ENCODE results near the gene LGI4.
"Not testable (repeated sequence)": the region's sequence is repeated elsewhere in the genome, so short reads cannot be mapped to it uniquely, and the experiment has no call there.

Gene LGI4

DNA sequence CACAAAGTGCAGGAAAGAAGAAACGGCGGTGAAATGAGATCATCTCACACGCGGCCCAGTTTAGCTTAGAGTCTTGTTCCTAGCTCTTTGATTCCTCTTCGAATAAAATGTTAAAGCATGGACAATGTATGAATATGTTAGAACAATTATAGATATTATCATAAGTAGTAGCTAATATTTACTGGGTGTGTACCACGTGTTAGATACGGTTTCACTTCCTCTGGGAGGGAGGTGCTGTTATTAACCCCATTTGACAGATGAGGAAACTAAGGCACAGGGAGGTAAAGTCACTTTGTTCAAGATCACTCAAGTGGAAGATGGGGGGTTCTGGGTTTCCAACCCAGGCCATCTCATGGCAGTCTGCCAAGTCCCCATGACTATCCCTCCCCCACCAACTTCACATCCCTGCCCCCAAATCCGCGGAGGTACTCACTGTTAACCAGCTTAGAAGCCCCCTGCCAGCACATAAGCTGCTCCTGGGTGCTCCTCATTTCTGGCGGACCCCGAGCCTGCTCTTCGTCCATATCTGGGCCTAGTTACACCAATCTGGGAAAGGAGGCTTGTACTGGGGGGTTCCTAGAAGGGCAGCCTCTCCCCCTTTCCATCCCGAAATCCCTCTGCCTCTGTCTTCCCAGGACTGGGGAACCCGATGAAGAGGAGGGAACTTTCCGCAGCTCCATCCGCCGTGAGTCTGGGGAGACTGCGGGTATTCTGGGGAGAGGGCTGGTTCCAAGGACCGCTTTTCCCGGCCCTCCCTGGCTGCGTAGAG is 7.2 kb upstream of the LGI4 start:
- DNase-seq: no peak

DNA sequence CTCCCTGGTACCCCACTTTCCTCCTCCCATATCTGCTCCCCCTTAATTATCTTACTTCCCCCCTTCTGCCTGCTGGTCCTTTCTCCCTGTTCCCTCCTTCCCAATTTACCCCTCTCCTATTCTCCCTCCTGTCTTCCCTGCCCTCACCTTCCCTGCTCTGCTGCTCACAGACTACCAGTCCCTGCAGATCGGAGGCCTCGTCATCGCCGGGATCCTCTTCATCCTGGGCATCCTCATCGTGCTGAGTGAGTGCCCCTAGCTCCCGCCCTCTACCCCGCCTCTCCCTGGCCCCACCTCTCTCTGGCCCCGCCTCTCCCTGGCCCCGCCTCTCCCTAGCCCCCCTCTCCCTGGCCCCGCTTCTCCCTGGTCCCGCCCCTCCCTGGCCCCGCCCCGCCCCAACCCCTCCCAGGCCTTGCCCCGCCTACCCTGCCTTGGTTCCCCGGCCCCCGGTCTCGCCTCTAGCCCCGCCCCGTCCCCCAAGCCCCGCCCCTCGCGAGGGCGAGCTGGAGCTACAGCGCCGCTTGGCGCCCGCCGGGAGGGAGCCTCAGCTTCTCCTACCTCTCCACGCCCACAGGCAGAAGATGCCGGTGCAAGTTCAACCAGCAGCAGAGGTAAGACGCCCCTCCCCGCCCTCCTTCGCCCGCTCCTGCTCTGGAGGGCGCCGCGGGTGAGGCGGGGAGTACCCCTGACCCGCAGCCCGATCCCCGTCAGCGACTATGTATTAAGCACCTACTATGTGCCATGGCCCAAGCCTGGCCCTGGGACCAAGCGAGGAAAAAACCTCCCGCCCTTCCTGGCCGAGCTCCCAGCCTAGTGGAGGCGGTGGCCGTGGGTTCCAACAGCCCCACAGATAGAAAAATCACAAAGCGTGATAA is 6.3 kb upstream of the LGI4 start:
- peak; percentile 53 for DNase-seq

DNA sequence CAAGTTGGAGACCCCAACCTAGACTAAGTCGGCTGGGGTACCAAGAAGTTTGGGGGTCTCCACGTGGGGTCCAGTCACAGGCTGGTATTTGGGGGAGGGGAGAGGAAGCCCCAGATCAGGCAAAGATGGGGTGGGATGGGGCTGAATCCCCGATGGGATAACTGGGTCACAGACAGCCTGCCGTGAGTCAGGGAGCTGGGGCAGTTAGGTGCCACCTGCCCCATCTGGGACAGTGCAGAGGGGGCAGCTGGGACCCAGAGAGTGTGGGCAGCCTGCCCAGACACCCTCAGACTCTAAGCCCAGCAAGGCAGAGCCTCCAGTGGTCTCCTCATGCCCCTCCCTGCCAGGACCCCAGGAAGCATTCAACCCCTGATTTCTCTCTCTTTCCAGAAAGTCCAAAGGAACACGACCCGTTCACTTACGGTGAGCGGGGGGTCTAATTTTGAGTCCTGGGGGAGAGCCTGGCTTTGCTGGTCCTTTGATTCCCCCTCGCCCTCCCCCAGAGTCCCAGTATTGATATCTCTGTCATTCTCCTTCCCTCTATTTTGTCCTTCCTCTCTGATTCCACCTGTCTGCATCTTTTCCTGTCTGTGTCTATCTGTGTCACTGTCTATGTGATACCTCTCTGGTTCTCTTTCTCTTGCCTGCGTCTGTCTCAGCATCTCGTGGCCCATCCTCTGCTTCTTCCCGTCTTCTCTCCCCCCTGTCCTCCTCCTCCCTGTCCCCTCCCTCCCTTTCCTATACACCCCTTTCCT is 5.5 kb upstream of the LGI4 start:
- DNase-seq: no peak

DNA sequence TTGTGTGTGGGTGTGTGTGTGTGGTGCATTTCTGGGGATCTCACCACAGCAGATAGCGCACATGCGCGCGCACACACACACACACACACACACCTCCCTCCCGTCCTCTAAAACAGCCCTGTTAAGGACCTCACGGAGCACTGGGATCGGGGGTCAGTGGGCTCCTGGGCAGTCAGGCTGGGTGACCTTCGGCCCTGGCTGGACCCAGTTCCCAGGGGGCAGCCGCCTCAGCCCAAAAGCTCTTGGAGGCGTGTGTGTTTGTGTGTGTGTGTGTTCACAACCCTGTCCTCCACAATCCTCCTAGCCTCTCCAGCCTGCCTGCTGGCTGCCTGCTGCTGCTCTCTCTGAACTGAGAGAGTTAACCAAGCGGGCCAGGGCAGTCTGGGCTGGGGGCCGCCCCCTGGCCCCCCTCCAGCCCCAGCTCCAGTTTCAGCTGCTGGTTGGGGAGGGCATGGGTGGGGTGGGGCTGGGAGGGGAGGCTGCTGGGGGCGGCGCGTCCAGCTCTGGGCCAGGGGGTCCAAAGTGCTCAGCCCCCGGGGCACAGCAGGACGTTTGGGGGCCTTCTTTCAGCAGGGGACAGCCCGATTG is 3.5 kb upstream of the LGI4 start, which contains the start of gene FXYD1:
Gene FXYD1 (plus strand): TSS at position 520 of the 588 bp plus-strand sequence. CDS start 1,256 bp downstream, outside the sequence.
- no peak for DNase-seq

DNA sequence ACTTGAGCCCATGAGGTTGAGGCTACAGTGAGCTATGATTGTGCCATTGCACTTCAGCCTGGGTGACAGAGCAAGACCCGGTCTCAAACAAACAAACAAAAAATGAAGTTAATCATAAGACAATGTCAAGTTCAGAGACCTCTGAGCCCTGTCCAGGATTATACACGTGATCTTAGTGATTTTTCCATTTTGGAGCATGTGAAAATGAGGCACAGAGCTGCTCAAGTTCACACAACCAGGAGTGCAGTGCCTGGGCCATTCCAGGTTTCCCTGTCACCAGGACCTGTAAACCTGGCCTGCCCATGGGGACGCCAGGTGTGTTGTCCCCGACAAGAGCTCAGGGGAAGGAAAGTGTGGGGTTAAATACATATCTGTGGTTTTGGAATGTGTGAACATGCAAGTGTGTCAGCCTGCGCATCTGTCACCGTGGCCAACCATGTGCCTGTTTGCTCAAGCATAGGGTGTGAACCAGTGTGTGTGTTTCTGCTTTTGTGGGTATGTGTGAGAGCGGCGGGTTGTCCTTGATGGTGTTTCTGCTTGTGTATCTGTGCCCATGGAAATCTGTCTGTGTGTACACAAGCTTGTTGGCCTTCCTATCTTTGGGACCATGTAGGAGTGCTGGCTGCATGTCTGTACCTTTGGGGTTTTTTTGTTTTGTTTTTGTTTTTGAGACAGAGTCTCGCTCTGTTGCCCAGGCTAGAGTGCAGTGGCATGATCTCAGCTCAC is 2.3 kb upstream of the LGI4 start:
- no peak for DNase-seq

DNA sequence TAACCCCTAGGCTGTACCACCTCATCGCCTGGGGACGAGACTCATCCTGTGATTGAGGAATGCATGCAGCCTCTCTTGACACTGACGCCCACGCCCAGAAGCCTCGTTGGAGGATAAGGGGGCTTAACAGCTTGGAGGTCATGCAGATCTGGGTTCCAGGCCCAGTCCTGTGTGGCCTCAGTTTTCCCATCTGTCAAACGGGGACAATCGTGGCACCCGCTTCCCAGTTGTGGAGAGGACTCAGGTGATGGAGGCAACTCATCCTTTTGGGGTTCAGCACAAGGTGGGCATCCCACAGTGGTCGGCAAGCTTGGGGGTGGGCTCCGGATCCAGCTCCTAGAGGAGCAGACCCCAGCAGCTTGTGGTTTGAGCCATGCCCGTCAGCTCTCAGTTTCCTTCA is 1.4 kb upstream of the LGI4 start:
- no peak for DNase-seq

DNA sequence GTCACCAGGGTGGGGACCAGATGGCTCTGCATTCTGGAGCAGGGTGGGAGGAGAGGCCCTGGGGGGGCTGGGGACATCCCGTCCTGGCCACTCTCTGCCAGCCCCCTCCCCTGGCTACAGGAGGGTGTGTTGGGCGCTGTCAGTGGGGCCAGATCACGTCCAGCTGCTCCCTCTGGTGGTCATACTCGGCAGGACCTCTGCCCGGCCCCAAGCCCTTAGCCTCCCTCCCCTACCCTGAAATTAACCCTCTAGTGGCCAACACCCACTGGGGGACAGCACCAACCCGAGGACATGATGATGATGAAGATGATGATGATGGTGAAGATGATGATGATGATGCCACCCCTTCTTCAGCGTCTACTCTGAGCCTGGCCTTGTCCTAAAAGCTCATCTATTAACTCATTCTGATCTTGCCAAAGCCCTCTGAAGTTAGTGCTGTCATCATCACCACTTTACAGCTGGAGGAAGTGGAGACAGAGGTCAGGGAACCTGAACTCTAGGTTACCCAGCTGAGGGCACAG is 590 bp upstream of the LGI4 start:
- DNase-seq: peak; percentile 31

DNA sequence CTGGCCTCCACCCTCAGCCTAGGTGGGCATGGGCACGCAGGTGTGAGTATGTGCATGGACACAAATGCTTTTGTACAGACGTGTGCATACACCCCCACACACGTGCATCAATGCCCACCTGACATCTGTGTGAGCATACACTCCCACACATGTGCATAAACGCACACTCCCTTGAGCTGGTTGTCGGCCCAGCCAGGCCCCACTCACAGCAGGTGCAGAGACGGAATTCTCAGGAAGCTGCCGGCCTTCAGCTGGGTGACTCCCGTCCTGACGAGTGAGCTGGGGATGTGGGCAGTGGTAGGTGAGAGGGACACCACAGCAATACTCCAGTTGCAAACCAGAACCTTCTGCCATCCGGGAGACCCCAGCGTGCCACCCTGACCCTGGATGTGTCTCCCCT is 1.0 kb downstream of the LGI4 start:
- no peak for DNase-seq

DNA sequence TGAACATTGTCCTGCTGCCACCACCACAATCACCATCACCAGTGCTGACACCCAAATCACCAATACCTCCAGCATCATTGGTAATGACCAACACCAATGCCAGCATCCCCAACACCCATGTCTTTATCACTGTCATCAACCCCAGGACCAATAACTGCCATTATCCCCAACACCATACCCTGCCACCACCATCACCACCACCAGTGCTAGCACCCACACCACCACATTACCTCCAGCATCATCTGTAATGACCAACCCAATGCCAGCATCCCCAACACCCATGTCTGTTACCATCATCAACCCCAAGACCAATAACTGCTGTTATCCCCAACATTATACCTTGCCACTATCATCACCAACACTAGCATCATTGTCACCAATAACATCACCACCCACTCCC is 2.6 kb downstream of the LGI4 start:
- no peak for DNase-seq

DNA sequence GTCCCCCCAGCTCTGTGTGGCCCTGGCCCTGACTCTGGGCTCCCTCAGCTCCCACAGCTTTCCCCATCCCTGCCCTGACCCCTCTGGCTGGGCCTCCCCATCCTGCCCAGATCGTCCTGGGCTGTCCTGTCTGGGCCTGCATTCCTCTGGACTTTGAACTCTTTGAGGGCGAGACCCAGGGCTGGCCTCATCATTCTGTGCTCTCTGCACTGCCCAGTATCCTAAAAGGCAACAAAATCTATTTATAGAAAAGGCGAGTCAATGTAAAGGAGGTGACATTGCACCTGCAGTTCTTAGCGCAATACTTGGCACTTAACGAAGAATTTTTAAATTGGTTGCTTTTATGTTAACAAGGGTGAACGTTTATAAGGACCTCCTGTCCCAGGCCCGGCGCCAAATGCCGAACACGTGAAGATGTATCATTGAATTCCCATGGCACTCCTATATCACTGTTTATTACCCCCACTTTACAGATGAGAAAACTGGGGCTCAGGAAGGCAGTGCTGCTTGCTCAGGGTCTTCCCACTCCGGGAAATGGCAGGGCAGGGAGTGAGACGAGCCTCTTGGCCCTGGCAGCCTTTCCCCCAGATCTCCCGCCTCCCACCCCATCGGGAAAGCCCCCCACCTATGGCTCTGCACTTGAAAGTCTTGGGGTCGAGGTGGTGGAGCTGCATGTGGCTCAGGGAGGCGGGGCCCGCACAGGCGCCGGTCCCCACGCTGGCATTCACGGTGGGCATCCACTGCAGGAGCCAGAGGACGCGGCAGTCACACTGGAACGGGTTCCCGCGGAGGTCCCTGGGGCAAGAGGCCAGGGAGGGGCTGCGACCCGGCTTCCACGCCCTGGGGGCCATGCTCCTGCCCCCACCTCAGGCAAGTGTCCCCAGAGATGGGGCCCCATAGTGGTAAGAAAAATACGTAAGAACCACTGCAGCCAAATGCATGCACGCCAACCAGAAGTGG is 3.8 kb downstream of the LGI4 start:
- DNase-seq: no peak

DNA sequence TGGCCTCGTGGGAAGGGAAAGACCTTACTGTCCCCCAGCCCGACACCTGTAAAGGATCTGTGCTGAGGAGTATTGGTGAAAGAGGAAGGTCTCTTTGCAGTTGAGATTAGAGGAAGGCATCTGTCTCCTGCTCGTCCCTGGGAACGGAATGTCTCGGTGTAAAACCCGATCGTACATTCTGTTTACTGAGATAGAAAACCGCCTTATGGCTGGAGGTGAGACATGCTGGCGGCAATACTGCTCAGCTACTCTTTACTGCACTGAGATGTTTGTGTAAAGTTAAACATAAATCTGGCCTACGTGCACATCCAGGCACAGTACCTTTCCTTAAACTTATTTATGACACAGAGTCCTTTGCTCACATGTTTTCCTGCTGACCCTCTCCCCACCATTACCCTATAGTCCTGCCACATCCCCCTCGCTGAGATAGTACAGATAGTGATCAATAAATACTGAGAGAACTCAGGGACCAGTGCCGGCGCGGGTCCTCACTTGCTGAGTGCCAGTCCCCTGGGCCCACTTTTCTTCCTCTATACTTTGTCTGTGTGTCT is 5.1 kb downstream of the LGI4 start:
- DNase-seq: not testable (repeated sequence)

DNA sequence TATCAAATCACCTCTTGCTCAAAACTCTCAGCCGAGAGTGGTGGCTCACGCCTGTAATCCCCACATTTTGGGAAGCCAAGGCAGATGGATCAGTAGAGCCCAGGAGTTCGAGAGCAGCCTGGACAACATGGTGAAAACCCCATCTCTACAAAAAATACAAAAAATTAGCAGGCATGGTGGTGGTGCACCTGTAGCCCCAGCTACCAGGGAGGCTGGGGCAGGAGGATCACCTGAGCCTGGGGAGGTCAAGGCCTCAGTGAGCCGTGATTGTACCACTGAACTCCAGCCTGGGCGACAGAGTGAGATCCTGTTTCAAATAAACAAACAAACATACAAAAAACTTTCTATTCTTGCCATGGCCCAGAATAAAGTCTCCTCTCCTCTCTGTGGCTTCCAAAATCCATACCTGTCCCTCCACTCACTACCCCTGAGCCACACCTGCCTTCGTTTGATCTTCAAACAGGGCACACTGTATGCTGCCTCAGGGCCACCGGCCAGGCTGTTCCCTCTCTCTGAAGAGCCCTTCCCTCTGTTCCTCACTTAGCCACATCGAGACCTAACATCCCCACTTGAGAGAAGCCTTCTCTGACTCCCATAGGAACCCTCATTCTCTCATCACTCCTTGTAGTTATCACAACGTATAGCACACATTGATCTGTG is 6.3 kb downstream of the LGI4 start:
- DNase-seq: no peak

DNA sequence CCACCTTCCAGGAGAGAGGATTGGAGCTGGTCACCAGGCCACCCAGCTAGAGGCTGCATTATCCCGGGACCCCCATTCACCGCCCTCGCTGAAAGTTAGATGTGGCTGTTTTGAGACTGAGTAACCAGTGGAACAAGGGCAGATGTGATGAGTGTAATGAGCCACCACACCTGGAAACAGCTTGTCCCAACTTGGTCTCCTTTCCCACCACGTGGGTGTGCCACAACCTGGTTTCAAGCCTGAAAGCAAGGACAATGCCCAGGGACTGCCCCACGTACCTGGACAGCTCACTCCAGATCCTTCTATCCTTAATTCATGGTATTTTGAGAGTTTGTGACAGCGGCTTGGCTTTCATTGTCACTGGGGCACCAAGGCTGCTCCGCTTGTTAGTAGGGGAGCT is 7.0 kb downstream of the LGI4 start:
- DNase-seq: no peak

DNA sequence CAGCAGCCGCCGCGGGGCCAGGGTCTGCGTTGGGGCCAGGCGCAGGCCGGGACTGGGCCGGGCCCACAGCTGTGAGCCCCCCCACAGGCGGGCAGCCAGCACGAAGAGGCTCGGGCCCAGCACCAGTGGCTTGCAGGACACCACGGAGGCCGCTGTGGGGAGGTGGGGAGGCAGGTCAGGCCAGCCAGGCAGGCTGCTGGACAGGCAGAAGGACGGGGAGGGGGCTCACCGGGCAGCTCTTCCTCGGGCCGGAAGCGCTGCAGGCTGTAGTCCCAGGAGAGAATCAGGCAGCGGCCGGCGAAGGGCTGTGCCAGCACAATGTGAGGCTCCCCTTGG is 8.3 kb downstream of the LGI4 start:
- no peak for DNase-seq

DNA sequence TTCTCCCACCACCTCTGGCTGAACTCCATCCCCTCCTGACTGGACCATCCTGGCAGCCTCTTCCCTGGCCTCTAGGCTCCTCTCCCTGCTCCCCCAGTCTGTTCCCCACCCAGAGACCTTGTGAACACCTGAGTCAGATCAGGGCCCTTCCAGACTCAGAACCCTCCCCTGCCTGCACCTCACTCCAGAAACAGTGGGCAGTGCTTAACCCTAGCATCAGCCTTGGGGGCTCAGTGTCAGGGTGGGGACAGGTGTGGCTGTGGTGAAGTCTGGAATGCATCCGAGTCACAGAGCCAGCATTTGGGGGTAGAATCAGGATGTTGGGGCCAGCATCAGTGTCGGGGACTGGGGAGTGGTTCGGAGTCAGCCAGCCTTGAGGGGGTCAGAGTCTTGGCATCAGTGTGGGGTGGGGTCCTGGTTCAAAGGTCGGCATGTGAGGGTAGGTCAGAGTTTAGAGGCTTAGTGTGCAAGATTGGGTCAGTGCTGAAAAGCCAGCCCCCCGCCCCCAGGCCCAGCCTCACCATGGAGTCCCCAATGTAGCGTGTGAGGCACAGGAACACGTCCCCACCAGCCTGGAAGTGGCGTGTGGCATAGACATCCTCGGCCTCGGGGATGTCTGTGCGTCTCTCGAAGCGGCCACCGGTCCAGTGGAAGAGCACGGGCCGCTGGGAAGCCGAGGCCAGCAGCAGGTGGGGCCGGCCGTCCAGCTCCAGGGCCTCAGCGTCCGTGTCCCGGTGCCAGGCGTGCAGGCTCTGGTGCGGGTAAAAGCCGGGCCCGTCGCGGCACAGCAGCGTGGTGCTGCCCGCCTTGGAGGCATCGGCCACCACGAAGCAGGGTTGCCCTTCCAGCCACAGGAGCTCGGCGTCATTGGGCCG is 8.9 kb downstream of the LGI4 start:
- DNase-seq: no peak

DNA sequence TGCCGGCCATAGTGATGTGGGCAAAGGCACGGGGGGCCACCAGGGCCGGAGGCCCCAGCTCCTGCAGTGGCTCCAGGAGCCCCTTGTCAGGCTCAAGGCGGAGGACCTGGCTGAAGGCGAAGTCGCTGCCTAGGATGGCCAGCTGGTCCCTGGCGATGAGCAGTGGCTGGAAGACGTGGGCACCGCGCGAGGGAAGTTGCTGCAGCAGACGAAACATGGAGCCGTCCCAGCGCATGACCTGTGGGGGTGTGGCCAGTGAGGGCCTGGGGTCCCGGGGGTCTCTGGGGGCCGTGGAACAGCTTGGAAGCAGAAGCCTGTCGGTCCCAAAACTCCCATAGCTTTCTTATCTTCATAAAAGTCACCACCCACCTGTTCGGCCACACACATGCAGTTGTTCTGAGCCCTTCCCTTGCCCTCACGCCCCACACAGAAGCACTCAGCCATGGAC is 9.6 kb downstream of the LGI4 start:
- no peak for DNase-seq

DNA sequence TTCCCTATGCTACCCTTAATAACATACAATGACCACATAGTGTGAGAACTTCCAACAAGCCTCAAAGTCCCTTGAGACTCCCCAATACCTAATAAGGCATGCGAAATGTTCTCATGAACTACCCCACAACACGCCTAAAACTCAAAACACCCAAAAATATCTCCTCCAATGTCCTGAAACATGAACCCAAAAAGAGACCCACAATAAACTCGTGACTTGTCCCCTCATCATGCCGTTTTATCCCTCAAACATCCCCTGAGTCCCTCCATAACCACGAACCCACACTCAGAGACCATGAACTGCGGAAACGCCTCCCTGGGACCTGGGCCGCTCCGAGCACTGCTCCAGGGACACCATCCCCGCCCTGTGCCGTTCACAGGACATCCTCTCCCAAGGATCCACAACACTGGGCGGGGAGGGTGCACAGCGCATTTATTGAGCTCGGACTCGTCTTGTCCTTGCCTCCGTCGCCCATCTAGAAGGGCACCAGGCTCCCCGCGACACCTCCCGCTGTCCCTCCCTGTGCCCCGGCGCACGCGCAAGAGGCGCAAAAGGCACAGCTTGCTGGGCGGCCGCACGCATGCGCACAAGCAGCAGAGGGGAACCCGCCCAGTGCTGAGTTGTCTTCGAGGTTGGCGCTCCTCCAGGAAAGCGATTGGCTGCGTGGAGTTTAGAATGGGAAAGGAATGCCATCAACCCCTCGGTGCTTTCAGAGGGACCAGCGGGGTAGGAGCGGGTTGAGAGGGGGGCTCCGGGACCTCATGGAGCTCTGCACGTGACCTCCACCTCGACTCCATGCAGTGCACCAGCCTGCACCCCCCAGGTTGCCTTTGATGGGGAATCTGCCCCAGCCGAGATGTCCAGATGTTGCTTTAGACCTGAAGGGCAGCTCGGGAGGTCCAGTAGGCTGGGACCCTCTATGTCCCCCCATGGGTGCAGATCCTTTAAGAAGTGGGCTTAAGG is 10.5 kb downstream of the LGI4 start:
- DNase-seq: peak; percentile 74

DNA sequence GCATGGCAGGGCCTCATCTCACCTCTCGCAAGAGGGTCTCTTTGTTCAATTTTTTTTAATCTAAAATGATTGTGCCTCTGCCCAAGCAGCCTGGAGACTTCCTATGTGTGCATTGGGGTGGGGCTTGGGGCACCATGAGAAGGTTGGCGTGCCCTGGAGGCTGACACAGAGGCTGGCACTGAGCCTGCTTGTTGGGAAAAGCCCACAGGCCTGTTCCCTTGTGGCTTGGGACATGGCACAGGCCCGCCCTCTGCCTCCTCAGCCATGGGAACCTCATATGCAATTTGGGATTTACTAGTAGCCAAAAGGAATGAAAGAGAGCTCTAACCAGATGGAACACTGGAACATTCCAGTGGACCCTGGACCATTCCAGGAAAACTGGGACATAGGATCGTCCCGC is 11.3 kb downstream of the LGI4 start:
- DNase-seq: no peak

Data from NCI-H1105 treated with DMSO at 0.1 percent for 48 hours (cell line).